Activated naive CD8-positive, alpha-beta T cell (primary cell): ENCODE results near the gene DPYSL4.

Experiments
- H3K27ac Mint-ChIP-seq: one replicate; pipeline ENCODE4 v1.8.0; 2021; ENCODE audit warnings: mixed read lengths
- H3K27me3 Mint-ChIP-seq: one replicate; pipeline ENCODE4 v1.8.0; 2021; ENCODE audit warnings: mixed read lengths
- H3K36me3 Mint-ChIP-seq: one replicate; pipeline ENCODE4 v1.8.0; 2021; ENCODE audit warnings: mixed read lengths
- H3K4me1 Mint-ChIP-seq: one replicate; pipeline ENCODE4 v1.8.0; 2021; ENCODE audit warnings: low read depth, mixed read lengths
- H3K4me3 Mint-ChIP-seq: one replicate; pipeline ENCODE4 v1.8.0; 2021; ENCODE audit warnings: mild to moderate bottlenecking, mixed read lengths
- H3K9me3 Mint-ChIP-seq: one replicate; pipeline ENCODE4 v1.8.0; 2021; ENCODE audit warnings: low read depth, mixed read lengths

DPYSL4 gene

DNA sequence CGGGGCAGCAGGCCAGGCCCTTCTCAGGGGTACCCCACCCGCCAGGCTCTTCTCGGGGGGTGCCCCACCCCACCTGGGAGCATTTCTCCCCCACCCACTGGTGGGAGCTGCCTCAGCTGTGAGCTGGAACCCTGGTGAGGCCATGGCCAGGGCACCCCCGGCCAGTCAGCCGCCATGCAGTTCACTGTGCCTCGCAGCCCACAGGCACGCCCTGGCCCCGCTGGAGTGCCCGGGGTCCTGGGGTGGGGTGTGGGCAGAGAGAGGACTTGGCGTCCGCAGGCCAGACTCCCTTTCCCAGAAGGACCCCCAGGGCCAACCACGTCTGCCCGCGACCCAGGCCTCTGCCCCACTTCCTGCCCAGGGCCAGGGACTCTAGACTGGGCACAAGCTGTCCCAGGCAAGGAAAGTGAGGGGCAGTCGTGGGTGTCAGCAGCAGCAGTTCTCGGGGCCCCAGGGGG lies 13.1 kb downstream of the DPYSL4 start:
- Mint-ChIP-seq H3K4me1 (no peaks in the 10 kb centered on the region), H3K9me3 (no peaks in the 10 kb centered on the region), H3K27ac (no peak overlapping the region), H3K4me3 (no peak overlapping the region), H3K36me3 (no peaks in the 10 kb centered on the region), H3K27me3 (no peaks in the 10 kb centered on the region)

DNA sequence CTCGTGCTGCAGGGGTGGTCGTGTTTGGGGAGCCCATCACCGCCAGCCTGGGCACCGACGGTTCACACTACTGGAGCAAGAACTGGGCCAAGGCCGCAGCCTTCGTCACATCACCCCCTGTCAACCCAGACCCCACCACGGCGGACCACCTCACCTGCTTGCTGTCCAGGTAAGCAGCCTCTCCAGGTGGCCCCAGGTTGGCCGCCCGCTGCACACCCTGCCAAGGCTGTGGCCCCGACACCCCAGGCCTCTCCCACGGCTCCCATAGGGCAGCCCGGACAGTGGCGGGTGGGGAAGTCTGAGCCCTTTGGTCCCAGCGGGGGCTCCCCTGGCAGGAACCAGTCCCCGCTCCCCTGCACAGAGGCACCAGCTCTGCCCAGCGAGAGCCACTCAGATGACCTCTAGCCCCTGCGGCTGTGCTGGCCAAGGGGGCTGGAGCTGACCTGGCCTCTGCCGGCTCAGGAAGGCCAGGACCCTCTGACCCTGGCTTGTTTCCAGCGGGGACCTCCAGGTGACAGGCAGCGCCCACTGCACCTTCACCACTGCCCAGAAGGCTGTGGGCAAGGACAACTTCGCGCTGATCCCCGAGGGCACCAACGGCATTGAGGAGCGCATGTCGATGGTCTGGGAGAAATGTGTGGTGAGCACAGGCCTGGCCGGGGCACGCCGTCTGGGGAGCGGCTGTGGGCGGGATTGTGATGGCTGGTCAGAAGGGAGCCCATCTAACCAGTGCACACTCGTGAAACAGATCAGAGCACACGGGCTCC lies 13.8 kb downstream of the DPYSL4 start:
- H3K27me3 Mint-ChIP-seq, result no peaks in the 10 kb centered on the region
- no peaks in the 10 kb centered on the region for H3K4me1 Mint-ChIP-seq
- no peak overlapping the region for H3K27ac Mint-ChIP-seq
- H3K4me3 Mint-ChIP-seq, result no peak overlapping the region
- H3K9me3 Mint-ChIP-seq, result no peaks in the 10 kb centered on the region
- H3K36me3 Mint-ChIP-seq, result no peaks in the 10 kb centered on the region

DNA sequence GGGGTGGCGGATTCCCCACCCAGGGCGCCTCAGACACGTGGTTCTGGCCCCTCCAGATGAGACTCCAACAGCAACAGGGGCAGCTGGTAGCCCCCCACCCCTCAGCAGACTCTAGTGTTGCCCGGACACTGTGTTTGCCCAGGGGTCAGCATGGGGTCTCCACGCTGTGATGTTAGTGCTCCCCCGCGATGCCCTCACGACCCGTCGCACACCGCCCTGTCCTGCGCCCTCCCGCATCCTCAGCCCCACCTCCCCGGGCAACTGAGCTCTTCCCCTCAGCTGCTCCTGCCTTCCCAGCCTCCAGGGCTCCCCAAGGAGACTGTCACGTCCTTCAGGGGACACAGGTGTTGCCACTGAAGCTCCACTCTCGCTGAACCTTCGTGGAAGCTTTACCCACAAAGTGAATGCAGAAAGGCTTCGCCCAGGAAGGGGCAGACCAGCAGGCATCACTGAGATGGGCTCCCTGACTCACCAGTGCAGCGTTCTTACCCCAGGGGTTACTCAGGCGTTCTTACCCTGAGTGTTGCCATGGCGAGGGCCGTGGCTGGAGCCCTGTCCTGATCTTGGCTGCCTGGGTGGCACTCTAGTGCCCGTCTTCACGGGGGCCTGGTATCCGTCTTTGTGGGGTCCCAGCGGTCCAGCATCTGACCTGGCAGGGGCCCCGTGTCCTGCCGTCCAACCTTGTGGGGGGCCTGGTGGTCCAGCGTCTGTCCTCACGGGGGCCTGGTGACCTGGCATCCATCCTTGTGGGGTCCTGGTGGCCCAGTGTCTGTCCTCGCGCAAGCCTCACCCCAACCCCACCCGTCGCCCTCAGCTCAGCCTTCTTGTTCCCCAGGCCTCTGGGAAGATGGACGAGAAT lies 14.6 kb downstream of the DPYSL4 start:
- H3K27ac Mint-ChIP-seq, result no peak overlapping the region
- H3K4me1 Mint-ChIP-seq, result no peaks in the 10 kb centered on the region
- H3K4me3 Mint-ChIP-seq, result no peak overlapping the region
- no peaks in the 10 kb centered on the region for H3K36me3 Mint-ChIP-seq
- no peaks in the 10 kb centered on the region for H3K9me3 Mint-ChIP-seq
- H3K27me3 Mint-ChIP-seq, result no peaks in the 10 kb centered on the region

DNA sequence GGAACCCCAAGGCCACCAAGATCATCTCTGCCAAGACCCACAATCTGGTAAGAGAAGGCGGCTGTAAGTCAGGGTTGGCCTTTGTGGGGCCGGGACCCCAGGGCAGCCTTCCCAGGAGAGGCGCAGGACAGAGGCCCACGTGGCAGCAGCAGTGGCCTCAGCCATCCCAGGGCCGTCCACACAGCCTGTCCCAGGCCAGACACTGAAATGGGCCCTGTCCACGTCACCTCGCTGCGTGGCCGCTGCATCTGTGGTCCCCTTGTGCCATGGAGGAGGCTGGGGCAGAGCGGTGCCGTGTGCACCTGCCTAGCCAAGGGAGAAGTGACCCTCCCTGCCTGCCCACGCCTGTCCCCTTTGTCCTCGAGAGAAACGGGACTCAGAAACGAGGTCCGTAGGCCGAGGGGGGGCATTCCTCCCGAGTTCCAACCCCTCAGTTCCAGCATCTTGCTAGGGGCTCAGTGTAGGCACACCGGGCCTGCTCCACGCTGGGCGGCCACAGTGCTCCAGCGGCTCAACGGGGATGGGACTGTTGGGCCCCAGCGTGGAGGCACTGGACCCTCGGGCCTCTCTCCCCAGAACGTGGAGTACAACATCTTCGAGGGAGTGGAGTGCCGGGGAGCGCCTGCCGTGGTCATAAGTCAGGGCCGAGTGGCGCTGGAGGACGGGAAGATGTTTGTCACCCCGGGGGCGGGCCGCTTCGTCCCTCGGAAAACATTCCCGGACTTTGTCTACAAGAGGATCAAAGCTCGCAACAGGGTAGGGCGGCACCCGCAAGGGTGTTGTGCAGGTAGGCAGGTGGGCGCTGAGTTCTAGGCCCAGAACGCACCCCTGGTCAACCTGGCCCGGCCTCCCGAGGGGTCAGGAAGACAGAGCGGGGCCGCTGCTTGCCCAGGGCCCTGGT lies 15.6 kb downstream of the DPYSL4 start:
- Mint-ChIP-seq H3K4me1 (no peaks in the 10 kb centered on the region), H3K27me3 (no peaks in the 10 kb centered on the region), H3K27ac (no peak overlapping the region), H3K36me3 (no peaks in the 10 kb centered on the region), H3K4me3 (no peak overlapping the region), H3K9me3 (no peaks in the 10 kb centered on the region)

DNA sequence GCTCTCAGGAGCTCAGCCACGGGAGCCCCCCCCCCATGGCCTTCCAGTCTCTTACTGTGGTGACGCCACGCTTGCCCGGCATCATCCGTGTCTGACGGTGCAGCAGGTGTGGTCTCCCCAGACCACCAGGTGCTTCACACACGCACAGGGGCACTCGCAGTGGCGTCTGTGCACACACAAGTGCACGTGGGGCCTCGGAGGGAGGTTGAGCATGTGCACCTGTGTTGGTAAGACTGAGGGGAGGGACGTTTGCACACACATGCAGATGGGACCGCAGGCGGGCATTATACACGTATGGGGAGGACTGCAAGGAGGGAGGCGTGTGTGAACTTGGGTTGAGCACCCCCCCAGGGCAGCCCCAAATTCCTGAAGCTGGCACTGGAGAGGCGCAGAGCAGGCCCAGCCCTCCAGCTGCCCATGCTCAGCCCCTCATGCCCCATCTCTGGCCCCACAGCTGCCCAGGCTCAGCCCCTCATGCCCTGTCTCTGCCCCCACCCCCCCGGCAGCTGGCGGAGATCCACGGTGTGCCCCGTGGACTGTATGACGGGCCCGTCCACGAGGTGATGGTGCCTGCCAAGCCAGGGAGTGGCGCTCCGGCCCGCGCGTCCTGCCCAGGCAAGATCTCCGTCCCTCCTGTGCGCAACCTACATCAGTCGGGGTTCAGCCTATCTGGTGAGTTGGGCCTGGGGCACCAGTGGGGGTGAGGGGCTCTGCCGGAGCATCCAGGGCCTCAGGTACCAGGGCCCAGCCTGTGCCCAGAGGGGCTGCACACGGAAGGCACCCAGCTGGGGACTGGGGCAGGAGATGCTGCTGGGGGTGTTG lies 16.7 kb downstream of the DPYSL4 start:
- no peaks in the 10 kb centered on the region for H3K4me1 Mint-ChIP-seq
- no peak overlapping the region for H3K27ac Mint-ChIP-seq
- no peak overlapping the region for H3K4me3 Mint-ChIP-seq
- no peaks in the 10 kb centered on the region for H3K27me3 Mint-ChIP-seq
- no peaks in the 10 kb centered on the region for H3K9me3 Mint-ChIP-seq
- H3K36me3 Mint-ChIP-seq, result no peaks in the 10 kb centered on the region

DNA sequence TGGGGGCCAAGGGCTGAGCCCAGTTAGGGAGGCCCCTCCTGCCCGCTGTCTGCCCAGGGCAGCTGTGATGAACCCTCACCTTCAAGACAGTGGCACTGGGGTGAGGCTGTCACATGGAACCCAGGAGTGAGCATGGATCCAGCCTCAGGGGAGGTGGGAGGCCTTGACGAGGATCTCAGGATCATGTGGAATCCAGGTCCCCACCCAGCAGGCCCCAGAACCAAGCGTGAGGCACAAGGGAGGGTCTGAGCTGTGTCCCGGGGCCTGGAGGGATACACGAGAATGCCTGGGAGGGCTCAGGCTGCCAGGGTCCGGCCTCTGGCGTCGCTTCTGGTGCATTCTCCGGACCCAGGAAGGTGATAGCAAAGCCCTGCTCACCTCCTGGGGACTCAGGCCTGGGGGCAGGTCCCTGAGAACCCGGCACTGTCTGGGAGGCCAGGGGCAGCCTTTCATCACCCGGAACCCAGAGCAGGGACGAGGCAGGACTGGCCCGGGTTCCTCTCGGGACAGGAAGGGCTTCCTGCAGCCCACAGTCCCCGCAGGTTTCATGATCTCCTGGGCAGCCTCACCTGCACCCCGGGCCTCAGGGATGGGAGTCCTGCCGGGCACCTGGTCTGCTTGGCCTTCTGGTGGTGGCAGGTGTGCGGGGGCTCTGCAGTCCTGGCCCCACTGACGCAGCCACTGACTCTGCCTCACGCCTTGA lies 17.5 kb downstream of the DPYSL4 start:
- H3K4me3 Mint-ChIP-seq, result no peak overlapping the region
- H3K36me3 Mint-ChIP-seq, result no peaks in the 10 kb centered on the region
- no peak overlapping the region for H3K27ac Mint-ChIP-seq
- no peaks in the 10 kb centered on the region for H3K27me3 Mint-ChIP-seq
- H3K9me3 Mint-ChIP-seq, result no peaks in the 10 kb centered on the region
- no peaks in the 10 kb centered on the region for H3K4me1 Mint-ChIP-seq

DNA sequence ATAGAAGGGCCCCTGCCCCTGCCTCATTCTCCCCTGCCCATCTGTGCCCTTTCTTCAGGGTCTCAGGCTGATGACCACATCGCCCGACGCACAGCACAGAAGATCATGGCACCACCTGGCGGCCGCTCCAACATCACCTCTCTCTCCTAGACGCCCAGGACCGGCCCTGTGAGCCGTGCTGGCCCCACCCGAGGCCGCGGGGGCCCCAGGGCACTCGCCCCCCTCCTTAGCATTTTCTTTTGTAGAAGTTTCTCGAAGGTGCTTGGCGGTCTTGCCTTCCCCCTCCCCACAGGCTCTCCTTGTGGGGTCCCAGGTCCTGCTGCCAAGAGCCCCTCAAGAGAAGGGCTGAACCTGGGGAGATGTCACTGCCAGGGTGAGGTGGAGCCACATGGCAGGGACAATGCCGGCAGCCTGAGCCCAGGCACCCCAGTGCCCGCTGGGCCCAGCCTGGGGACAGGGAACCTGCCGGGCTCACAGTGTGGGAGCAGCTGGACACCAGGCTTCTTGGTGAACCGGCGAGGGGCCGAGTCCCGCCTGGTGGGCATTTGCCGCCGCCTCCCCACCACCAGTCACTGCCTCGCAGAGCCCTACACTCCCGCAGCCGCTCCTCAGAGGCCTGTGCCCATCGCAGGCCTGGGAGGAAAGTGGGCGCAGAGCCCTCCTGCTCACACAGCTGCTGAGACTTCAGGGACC lies 18.2 kb downstream of the DPYSL4 start:
- Mint-ChIP-seq H3K9me3 (no peaks in the 10 kb centered on the region), H3K27ac (no peak overlapping the region), H3K4me1 (no peaks in the 10 kb centered on the region), H3K36me3 (no peaks in the 10 kb centered on the region), H3K27me3 (no peaks in the 10 kb centered on the region), H3K4me3 (no peak overlapping the region)

DNA sequence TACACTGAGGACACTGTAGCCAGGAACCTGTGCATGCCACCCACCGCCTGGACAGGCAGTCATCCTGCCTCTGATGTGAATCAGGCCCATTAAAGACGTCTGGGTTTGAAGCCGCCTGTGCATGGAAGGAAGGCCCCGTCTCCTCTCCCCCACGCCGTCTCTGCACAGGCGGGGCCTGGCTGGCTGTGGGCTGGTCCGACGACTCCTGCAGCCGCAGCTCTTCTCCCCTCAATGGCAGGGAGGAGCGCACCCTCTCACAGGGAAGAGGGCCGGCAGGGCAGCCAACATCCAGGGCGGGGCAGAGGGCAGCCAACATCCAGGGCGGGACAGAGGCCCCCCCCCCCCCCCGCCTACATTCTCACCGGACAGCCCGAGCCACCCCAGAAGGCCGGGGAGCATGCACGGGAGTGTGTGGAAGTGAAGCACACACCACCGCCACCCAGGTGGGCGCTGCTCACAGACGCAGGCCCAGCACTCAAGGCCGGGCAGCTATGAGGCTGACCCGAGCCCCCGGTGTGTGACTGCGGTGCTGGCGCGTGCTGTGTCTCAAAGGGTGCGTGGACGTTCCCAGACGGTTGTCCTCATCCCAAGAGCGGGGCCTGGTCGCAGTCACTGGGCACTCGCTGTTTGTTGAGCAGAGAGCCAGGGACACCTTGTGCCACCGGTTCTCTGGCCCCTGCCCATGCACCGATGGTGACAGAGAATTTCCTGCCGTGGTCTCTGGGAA lies 19.1 kb downstream of the DPYSL4 start:
- no peak overlapping the region for H3K4me3 Mint-ChIP-seq

DNA sequence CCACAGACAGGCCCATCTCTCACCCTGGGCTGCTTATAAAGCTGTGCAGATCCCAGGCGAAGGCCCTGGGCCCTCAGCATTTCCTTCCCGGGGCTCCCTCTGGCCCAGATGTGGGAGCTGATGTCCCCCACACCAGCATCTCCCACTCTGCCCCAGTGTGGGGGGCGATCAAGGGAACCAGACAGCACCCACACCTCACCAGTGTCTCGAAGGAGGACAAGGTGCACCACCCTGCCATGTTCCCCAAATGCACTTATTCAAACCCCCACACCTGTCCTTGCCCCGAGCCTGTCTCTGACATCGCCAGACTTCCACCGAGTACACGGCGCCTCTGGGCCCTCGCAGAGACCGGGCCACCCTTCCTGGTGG lies 19.6 kb downstream of the DPYSL4 start:
- no peak overlapping the region for H3K4me3 Mint-ChIP-seq
- no peaks in the 10 kb centered on the region for H3K9me3 Mint-ChIP-seq
- no peaks in the 10 kb centered on the region for H3K36me3 Mint-ChIP-seq
- no peaks in the 10 kb centered on the region for H3K27me3 Mint-ChIP-seq
- no peak overlapping the region for H3K27ac Mint-ChIP-seq
- no peaks in the 10 kb centered on the region for H3K4me1 Mint-ChIP-seq

More for the DNA sequence above, 19.1 kb downstream of the DPYSL4 start:
- H3K9me3 Mint-ChIP-seq, result no peaks in the 10 kb centered on the region
- no peaks in the 10 kb centered on the region for H3K36me3 Mint-ChIP-seq
- H3K4me1 Mint-ChIP-seq, result no peaks in the 10 kb centered on the region
- no peaks in the 10 kb centered on the region for H3K27me3 Mint-ChIP-seq
- no peak overlapping the region for H3K27ac Mint-ChIP-seq

DNA sequence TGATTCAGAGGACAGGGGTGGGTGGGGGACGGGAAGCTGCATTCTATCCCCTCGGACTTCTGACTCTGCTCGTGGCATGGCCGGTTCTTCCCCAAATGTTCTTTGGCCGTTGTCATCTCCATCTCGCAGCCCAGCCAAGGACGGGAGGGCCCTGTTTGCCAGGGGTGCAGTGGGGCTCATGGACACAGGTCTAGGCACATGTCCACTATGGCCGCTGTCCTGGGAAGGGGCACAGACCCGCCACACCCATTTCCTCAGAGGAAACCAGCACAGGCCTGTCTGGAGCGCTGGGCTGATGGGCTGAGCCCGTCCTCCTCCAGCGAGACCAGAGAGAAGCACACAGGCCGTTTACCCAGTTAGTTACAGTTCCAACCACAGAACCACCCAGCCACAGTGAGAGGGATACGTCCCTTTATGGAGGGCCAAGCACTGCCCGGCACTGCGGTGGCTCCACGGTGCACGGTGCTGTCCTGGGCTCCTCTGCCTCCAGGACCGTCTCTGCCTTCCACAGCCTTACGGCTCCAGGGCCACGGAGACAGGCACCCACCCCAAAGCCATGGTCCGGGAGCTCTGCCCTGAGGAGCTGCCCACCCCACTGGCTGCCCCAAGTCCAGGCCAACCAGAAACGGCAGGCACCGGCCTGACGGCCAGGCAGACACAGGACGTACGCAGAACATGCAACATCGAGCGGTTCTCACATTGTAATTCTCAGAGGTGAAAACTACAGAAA lies 20.2 kb downstream of the DPYSL4 start:
- no peaks in the 10 kb centered on the region for H3K27me3 Mint-ChIP-seq
- no peak overlapping the region for H3K27ac Mint-ChIP-seq
- no peak overlapping the region for H3K4me3 Mint-ChIP-seq
- H3K36me3 Mint-ChIP-seq, result peaks cover under 1% of the 10 kb centered on the region
- H3K9me3 Mint-ChIP-seq, result no peaks in the 10 kb centered on the region
- no peaks in the 10 kb centered on the region for H3K4me1 Mint-ChIP-seq

DNA sequence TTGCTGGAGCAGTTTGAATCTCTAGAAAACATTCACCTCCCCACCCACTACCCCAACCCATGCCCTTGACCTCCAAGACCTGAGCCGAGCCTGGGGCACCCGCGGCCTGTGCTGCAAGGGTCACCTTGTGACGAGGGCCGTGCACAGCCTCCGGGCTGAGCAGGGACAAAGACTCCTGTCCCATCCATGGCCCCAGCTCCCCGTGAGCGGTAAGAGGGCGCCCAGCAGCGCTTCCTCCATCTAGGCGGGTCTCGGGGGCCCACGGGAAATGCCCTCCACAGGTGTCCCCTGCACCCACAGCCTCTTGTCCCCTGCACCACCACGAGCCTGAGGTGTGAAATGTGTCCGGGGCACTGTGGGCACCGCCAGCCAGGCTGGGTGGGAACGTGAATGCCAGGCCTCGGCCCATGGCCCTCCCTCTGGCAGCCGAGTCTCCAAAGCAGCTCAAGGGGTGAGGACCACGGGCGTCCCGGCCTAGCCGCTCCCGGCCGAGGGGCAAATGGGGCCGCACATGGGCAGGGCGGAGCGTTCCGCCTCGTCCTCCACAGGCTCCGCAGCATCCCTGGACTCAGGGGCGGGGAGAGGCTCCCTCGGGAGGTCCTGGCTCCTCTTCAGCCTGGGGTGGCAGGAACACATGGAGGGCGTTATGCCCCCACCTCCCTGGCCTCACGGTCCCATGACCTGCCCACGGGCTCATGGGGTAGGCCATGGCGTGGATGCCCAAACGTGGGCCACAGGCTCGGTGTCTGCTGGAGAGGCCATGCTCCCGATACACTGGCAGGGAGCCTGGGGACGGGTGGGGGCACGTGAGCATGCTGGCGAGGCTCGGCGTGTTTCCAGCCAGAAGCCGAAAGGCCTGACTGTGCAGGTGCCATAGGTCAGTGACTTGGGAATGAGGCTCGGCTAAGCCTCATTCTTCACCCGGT lies 21.1 kb downstream of the DPYSL4 start:
- peaks cover 7% of the 10 kb centered on the region for H3K36me3 Mint-ChIP-seq
- H3K4me1 Mint-ChIP-seq, result no peaks in the 10 kb centered on the region
- no peaks in the 10 kb centered on the region for H3K9me3 Mint-ChIP-seq
- no peaks in the 10 kb centered on the region for H3K27me3 Mint-ChIP-seq
- H3K4me3 Mint-ChIP-seq, result no peak overlapping the region
- no peak overlapping the region for H3K27ac Mint-ChIP-seq
